ENCODE measurements around the gene CD59. TPM values are rescaled to one million over a fixed set of nuclear protein-coding genes. Genes with fewer than 3 reads are reported as not detected.
A peak's percentile ranks its signal among the peaks of the same experiment; 100 is the strongest.

CD59 gene, protein sequence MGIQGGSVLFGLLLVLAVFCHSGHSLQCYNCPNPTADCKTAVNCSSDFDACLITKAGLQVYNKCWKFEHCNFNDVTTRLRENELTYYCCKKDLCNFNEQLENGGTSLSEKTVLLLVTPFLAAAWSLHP
- total RNA-seq (100 to 1,000 TPM; 163 to 281 (median 213) TPM), polyA plus RNA-seq (10 to 100 TPM; 21.6 to 62.1 (median 57.9) TPM)
- long read RNA-seq, donor 1, full-length matches to known transcripts = 66 of 77 reads
- long read RNA-seq, donor 1, partial matches to known transcripts = 11 of 77 reads
- long read RNA-seq, donor 1, other reads (novel, unspliced or antisense) = 0 of 77 reads
- long read RNA-seq, donor 2, full-length matches to known transcripts = 48 of 48 reads
- long read RNA-seq, donor 2, partial matches to known transcripts = 0 of 48 reads
- long read RNA-seq, donor 2, other reads (novel, unspliced or antisense) = 0 of 48 reads

DNA sequence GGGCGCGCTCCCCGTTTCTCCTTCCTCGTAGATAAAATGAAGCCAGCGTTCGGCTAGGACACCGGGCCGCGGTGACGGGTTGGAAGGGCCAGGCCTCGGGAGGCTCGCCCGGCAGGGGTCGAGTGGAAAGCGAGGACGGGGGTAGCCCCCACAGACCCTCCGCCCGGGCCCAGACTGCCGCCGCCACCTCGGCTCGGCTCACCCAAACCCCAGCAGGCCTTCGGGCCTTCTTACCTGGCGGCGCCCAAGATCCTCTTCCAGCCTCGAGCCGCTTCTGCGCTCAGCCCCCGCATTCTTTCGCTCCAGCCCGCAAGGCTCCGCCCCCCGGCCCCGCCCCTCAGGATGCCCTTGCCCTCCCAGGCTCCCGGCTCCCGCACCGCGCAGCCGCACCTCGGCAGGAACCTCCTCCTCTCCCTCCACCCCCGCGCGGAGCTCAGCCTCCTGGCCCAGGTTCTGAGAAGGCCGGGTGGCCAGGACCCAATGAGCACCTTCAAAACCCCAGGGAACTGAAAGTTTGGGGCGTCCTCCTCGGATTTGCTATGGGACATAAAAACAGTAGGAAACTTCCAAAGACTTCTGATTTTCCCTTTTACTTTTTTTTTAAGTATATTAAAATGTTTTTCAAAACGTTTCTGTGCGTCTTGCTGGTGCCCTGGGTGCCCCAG, at the start of gene CD59:
CD59 (minus strand) TSS at position 276 of the 665 bp plus-strand sequence. CDS start 13,978 bp downstream, outside the sequence.
- H3K27ac ChIP-seq = peak within 1 kb of the TSS; percentile 61 to 93 (median 89)
- peak; percentile 97 for DNase-seq
- H3K9me3 ChIP-seq = no peaks in the 10 kb centered on the region
- peak; percentile 90 to 97 (median 96) for TF ChIP-seq POLR2AphosphoS5 (IDR thresholded peaks at IDR 0.05)
- TF ChIP-seq, protein P1, sequence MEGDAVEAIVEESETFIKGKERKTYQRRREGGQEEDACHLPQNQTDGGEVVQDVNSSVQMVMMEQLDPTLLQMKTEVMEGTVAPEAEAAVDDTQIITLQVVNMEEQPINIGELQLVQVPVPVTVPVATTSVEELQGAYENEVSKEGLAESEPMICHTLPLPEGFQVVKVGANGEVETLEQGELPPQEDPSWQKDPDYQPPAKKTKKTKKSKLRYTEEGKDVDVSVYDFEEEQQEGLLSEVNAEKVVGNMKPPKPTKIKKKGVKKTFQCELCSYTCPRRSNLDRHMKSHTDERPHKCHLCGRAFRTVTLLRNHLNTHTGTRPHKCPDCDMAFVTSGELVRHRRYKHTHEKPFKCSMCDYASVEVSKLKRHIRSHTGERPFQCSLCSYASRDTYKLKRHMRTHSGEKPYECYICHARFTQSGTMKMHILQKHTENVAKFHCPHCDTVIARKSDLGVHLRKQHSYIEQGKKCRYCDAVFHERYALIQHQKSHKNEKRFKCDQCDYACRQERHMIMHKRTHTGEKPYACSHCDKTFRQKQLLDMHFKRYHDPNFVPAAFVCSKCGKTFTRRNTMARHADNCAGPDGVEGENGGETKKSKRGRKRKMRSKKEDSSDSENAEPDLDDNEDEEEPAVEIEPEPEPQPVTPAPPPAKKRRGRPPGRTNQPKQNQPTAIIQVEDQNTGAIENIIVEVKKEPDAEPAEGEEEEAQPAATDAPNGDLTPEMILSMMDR (IDR thresholded peaks at IDR 0.05 in 8 of 11, conservative IDR thresholded peaks at IDR 0.05 in 3 of 11) = peak in 2 of 11 experiments; percentile 2 to 3
- peak in 2 of 3 donors; percentile 10 to 54 for TF ChIP-seq POLR2A (IDR thresholded peaks at IDR 0.05)
- peak within 1 kb of the TSS; percentile 63 to 87 (median 82) for H3K4me3 ChIP-seq
- intact Hi-C loops (cut with DNase I; ENCODE audit: low total_unique reads) = no loop called here
- H3K36me3 ChIP-seq = peaks cover 0 to 10% (median 0%) of the 10 kb centered on the region in 6 donors
- no peaks in the 10 kb centered on the region for H3K27me3 ChIP-seq (replicated peaks in 1 of 7)
- 1 to 2% (median 1%) methylated on average over 31 to 48 of the region's 48 CpGs for WGBS, 5 donors
- H3K4me1 ChIP-seq = peaks cover 15 to 58% (median 39%) of the 10 kb centered on the region in 6 donors

DNA sequence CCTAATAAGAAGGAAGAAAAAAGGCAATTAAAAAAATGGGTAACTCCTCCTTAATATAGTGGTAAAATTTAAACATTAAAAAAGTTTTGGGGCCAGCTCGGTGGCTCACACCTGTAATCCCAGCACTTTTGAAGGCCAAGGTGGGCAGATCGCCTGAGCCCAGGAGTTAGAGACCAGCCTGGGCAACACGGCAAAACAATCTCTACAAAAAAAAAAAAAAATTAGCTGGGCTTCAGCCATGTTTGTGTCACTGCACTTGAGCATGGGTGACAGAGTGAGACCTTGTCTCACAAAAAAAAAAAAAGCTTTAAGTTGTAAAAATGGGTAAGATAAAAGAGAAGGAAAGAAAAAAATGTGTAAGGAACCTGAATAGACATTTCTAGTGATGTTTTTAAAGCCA, 49.4 kb upstream of the CD59 start:
- H3K9me3 ChIP-seq = no peaks in the 10 kb centered on the region
- H3K4me3 ChIP-seq = no peak overlapping the region
- H3K4me1 ChIP-seq = no peaks in the 10 kb centered on the region
- no peak for DNase-seq
- peaks cover 0 to 29% (median 0%) of the 10 kb centered on the region in 7 donors for H3K27me3 ChIP-seq (replicated peaks in 1 of 7)
- H3K36me3 ChIP-seq = no peaks in the 10 kb centered on the region
- TF ChIP-seq POLR2A (IDR thresholded peaks at IDR 0.05) (no peak), POLR2AphosphoS5 (IDR thresholded peaks at IDR 0.05) (no peak)
- TF ChIP-seq, protein P1 (IDR thresholded peaks at IDR 0.05 in 8 of 11, conservative IDR thresholded peaks at IDR 0.05 in 3 of 11) = no peak
- 79 to 93% (median 89%) methylated on average over 3 of the region's 3 CpGs for WGBS, 5 donors
- intact Hi-C loops (cut with DNase I; ENCODE audit: low total_unique reads) = no loop called here
- H3K27ac ChIP-seq = no peak overlapping the region

DNA sequence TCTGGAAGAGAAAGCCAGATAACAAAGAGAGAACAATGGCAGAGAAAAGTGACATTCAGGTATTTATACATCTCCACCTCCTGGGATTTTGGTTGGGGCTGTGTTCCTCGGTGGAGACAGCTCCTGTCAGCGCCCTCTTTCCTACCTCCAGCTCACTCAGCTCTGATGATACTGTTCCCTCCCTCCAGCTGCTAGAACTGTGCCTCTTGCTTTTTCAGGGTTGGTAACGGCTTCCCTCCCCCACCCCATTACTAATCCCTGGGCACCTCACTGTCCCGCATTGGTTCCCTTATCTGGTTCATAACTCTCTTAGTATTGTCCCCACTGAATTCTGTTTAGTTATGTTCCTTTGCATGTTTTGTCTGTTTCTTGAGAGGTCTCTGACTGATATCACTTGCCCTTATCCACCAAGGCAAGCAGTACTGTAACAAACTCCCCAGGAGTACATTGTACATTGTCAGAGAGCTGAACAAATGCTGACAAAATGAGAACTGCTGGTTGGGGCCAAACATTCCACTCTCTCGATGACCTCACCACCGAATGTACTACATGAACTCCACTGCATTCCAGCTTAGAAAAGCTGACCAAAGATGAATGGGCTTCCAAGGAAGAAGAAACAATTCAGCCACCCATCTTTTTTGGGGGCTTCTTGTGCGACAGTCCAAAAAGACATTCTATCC, 43.8 kb upstream of the CD59 start:
- DNase-seq = no peak
- H3K36me3 ChIP-seq = no peaks in the 10 kb centered on the region
- TF ChIP-seq POLR2A (IDR thresholded peaks at IDR 0.05) = no peak
- TF ChIP-seq, protein P1 (IDR thresholded peaks at IDR 0.05 in 8 of 11, conservative IDR thresholded peaks at IDR 0.05 in 3 of 11) = no peak
- no peak for TF ChIP-seq POLR2AphosphoS5 (IDR thresholded peaks at IDR 0.05)
- WGBS, 5 donors = 73 to 88% (median 86%) methylated on average over 7 of the region's 7 CpGs
- intact Hi-C loops (cut with DNase I; ENCODE audit: low total_unique reads) = no loop called here
- H3K4me1 ChIP-seq = peaks cover 0 to 29% (median 10%) of the 10 kb centered on the region in 6 donors
- peaks cover 0 to 66% (median 0%) of the 10 kb centered on the region in 7 donors for H3K27me3 ChIP-seq (replicated peaks in 1 of 7)
- H3K9me3 ChIP-seq = no peaks in the 10 kb centered on the region
- no peak overlapping the region for H3K4me3 ChIP-seq
- H3K27ac ChIP-seq = no peak overlapping the region
